ENCODE measurements around the gene ZNF276.

- no peak for TF ChIP-seq EZH2 (IDR thresholded peaks at IDR 0.05; ENCODE audit: insufficient read depth, poor library complexity, severe bottlenecking)
- TF ChIP-seq EZH2phosphoT487 (IDR thresholded peaks at IDR 0.05; ENCODE audit: insufficient read depth, low read depth) = no peak
Measured at GRCh38 chr16:89709166-89709565, 12.2 kb upstream of the ZNF276 start.

Data from GM23248 (cell line).